ENCODE data around the gene CCDC69. TPM values are rescaled to one million over a fixed set of nuclear protein-coding genes. Genes with fewer than 3 reads are reported as not detected.
"Not testable (repeated sequence)": the region's sequence is repeated elsewhere in the genome, so short reads cannot be mapped to it uniquely, and the experiment has no call there.

CCDC69 gene
- total RNA-seq, 2 donors from 2014 or later, result 39.1 to 75.3 TPM

GRCh38 chr5:151239237-151239861 lies 15.5 kb upstream of the CCDC69 start:
- Histone ChIP-seq H3K9me3 (no peaks in the 10 kb centered on the region), H3K4me1 (ENCODE audit: control insufficient read depth in 1 of 2, low read depth in 2 of 2) (peaks cover 0 to 20% of the 10 kb centered on the region in 2 donors), H3K27me3 (replicated peaks; ENCODE audit: insufficient read depth) (no peaks in the 10 kb centered on the region), H3K4me3 (peak overlapping the region; percentile 65), H3K36me3 (no peaks in the 10 kb centered on the region), H3K27ac (peak overlapping the region in 1 of 2 donors; percentile 78)
- ATAC-seq (ENCODE audit: insufficient number of reproducible peaks, low FRiP score, low read depth) (peak; percentile 71), DNase-seq (ENCODE audit: low spot score) (no peak)
- TF ChIP-seq, protein P1, sequence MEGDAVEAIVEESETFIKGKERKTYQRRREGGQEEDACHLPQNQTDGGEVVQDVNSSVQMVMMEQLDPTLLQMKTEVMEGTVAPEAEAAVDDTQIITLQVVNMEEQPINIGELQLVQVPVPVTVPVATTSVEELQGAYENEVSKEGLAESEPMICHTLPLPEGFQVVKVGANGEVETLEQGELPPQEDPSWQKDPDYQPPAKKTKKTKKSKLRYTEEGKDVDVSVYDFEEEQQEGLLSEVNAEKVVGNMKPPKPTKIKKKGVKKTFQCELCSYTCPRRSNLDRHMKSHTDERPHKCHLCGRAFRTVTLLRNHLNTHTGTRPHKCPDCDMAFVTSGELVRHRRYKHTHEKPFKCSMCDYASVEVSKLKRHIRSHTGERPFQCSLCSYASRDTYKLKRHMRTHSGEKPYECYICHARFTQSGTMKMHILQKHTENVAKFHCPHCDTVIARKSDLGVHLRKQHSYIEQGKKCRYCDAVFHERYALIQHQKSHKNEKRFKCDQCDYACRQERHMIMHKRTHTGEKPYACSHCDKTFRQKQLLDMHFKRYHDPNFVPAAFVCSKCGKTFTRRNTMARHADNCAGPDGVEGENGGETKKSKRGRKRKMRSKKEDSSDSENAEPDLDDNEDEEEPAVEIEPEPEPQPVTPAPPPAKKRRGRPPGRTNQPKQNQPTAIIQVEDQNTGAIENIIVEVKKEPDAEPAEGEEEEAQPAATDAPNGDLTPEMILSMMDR (IDR thresholded peaks at IDR 0.05), result peak; percentile 74

GRCh38 chr5:151238303-151238741 lies 14.4 kb upstream of the CCDC69 start:
- DNase-seq (ENCODE audit: low spot score), result no peak
- Histone ChIP-seq H3K9me3 (no peaks in the 10 kb centered on the region), H3K4me1 (ENCODE audit: control insufficient read depth in 1 of 2, low read depth in 2 of 2) (peaks cover 0 to 20% of the 10 kb centered on the region in 2 donors), H3K27ac (peak overlapping the region; percentile 73 to 78), H3K4me3 (peak overlapping the region; percentile 65), H3K36me3 (no peaks in the 10 kb centered on the region), H3K27me3 (replicated peaks; ENCODE audit: insufficient read depth) (no peaks in the 10 kb centered on the region)
- TF ChIP-seq, protein P1 (IDR thresholded peaks at IDR 0.05), result no peak
- no peak for ATAC-seq (ENCODE audit: insufficient number of reproducible peaks, low FRiP score, low read depth)

DNA sequence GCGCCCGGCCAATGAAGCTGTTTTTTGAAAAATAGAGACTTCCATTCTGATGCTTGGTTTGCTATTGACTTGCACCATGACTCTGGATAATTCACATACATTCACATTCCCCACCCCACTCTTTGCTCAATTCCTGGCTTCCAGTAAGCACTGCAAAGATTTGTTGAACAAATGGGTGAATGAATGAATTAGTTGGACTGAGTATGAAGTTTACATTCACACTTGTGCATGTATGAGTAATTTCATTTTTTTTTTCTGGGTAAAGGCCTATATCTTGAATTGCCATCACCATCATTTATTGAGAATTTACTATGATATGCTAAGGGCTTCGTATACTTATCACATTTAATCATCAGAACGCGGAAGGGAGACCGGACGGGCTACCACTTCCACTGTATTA lies 13.8 kb upstream of the CCDC69 start:
- Histone ChIP-seq H3K27me3 (replicated peaks; ENCODE audit: insufficient read depth) (no peaks in the 10 kb centered on the region), H3K9me3 (no peaks in the 10 kb centered on the region), H3K4me1 (ENCODE audit: control insufficient read depth in 1 of 2, low read depth in 2 of 2) (peaks cover 0 to 20% of the 10 kb centered on the region in 2 donors), H3K27ac (peak overlapping the region; percentile 72 to 78), H3K4me3 (peak overlapping the region; percentile 65), H3K36me3 (no peaks in the 10 kb centered on the region)
- ATAC-seq (ENCODE audit: insufficient number of reproducible peaks, low FRiP score, low read depth) (no peak), DNase-seq (ENCODE audit: low spot score) (no peak)
- TF ChIP-seq, protein P1 (IDR thresholded peaks at IDR 0.05), result no peak

DNA sequence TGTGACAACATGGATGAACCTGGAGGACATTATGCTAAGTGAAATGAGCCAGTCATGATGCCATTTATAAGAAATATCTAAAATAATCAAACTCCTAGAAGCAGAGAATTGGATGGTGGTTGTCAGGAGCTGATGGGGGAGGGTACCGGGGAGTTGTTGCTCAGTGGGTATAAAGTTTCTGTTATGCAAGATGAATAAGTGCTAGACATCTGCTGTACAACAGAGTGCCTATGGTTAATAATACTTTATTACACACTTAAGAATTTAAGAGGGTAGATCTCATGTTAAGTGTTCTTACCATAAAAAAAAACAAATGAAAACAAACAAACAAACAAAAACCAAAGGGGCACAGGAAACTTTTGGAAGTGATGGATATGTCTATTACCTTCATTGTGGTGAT lies 13.0 kb upstream of the CCDC69 start:
- DNase-seq (ENCODE audit: low spot score) (no peak), ATAC-seq (ENCODE audit: insufficient number of reproducible peaks, low FRiP score, low read depth) (no peak)
- H3K27ac ChIP-seq, result no peak overlapping the region
- no peaks in the 10 kb centered on the region for H3K27me3 ChIP-seq (replicated peaks; ENCODE audit: insufficient read depth)
- TF ChIP-seq, protein P1 (IDR thresholded peaks at IDR 0.05), result no peak
- H3K4me3 ChIP-seq, result no peak overlapping the region
- H3K4me1 ChIP-seq (ENCODE audit: control insufficient read depth in 1 of 2, low read depth in 2 of 2), result peaks cover 0 to 20% of the 10 kb centered on the region in 2 donors
- H3K36me3 ChIP-seq, result no peaks in the 10 kb centered on the region
- H3K9me3 ChIP-seq, result no peaks in the 10 kb centered on the region

GRCh38 chr5:151235239-151235571 lies 11.3 kb upstream of the CCDC69 start:
- H3K27me3 ChIP-seq (replicated peaks; ENCODE audit: insufficient read depth); ATAC-seq (ENCODE audit: insufficient number of reproducible peaks, low FRiP score, low read depth); H3K27ac ChIP-seq; H3K36me3 ChIP-seq; H3K4me3 ChIP-seq; DNase-seq (ENCODE audit: low spot score); H3K9me3 ChIP-seq: not testable (repeated sequence)
- H3K4me1 ChIP-seq (ENCODE audit: control insufficient read depth in 1 of 2, low read depth in 2 of 2), result peaks cover 0 to 20% of the 10 kb centered on the region in 2 donors
